ENCODE measurements around the gene ROCK2. TPM values are rescaled to one million over a fixed set of nuclear protein-coding genes. Genes with fewer than 3 reads are reported as not detected.

Gene ROCK2
- total RNA-seq, 2 donors from 2014 or later: 85.8 to 96.6 TPM

DNA sequence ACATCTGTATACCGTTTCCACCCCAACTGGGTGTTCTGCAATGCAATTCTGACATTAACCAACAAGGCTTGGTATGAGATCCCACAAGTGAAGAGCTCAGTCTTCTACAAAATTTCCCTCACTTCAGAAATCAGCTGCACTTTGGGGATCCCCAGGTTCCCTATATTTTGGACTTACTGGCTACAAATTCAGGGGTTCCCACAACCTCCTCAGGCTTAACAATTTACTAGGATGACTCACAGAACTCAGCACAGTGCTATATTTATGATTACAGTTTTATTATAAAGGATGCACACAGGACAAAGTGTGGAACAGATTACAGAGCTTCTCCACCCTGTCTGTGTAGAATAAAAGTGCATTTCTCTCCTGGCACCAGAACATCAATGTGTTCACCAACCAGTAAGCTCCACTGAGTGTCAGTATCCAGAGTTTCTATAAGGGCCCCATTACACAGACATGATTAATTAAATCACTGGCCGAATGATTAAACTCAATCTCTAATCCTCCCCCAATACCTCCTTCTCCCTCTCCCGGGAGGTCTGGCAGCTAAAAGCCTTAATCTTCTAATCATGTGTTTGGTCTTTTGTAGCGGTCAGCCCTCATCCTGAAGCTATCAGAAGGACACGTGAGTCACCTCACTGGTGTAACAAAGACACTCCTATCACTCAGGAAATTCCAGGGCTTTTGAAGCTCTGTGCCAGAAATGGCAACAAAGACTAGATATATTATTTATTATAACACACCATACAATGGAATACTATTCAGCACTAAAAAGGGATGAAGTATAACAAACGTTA, 104.6 kb downstream of the ROCK2 start:
- DNase-seq (ENCODE audit: low spot score): no peak
- peaks cover 3 to 15% of the 10 kb centered on the region in 2 donors for H3K4me1 ChIP-seq (ENCODE audit: control insufficient read depth in 1 of 2, low read depth in 2 of 2)
- TF ChIP-seq, protein P1, sequence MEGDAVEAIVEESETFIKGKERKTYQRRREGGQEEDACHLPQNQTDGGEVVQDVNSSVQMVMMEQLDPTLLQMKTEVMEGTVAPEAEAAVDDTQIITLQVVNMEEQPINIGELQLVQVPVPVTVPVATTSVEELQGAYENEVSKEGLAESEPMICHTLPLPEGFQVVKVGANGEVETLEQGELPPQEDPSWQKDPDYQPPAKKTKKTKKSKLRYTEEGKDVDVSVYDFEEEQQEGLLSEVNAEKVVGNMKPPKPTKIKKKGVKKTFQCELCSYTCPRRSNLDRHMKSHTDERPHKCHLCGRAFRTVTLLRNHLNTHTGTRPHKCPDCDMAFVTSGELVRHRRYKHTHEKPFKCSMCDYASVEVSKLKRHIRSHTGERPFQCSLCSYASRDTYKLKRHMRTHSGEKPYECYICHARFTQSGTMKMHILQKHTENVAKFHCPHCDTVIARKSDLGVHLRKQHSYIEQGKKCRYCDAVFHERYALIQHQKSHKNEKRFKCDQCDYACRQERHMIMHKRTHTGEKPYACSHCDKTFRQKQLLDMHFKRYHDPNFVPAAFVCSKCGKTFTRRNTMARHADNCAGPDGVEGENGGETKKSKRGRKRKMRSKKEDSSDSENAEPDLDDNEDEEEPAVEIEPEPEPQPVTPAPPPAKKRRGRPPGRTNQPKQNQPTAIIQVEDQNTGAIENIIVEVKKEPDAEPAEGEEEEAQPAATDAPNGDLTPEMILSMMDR (IDR thresholded peaks at IDR 0.05): no peak
- no peaks in the 10 kb centered on the region for H3K36me3 ChIP-seq
- no peaks in the 10 kb centered on the region for H3K9me3 ChIP-seq
- no peak overlapping the region for H3K27ac ChIP-seq
- no peak for ATAC-seq (ENCODE audit: insufficient number of reproducible peaks, low FRiP score, low read depth)
- no peaks in the 10 kb centered on the region for H3K27me3 ChIP-seq (replicated peaks; ENCODE audit: insufficient read depth)
- H3K4me3 ChIP-seq: no peak overlapping the region

DNA sequence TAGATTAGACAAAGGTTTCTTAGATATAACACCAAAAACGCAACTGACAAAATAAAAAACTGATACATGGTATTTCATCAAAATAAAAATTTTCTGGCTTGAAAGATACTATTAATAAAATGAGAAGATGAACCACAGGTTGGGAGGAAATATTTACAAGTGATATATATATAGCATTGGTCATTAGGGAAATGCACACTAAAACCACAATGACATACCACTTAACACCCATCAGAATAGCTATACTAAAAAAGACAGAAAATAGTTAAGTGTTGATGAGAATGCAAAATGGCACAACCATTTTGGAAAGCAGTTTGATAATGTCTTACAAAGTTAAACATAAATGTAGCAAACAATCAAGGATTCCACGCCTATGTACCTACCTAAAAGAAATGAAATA, 105.3 kb downstream of the ROCK2 start:
- Histone ChIP-seq H3K27me3 (replicated peaks; ENCODE audit: insufficient read depth) (no peaks in the 10 kb centered on the region), H3K36me3 (no peaks in the 10 kb centered on the region), H3K9me3 (no peaks in the 10 kb centered on the region), H3K4me3 (no peak overlapping the region), H3K4me1 (ENCODE audit: control insufficient read depth in 1 of 2, low read depth in 2 of 2) (peaks cover 3 to 16% of the 10 kb centered on the region in 2 donors), H3K27ac (no peak overlapping the region)
- no peak for DNase-seq (ENCODE audit: low spot score)
- no peak for ATAC-seq (ENCODE audit: insufficient number of reproducible peaks, low FRiP score, low read depth)
- TF ChIP-seq, protein P1 (IDR thresholded peaks at IDR 0.05): no peak

DNA sequence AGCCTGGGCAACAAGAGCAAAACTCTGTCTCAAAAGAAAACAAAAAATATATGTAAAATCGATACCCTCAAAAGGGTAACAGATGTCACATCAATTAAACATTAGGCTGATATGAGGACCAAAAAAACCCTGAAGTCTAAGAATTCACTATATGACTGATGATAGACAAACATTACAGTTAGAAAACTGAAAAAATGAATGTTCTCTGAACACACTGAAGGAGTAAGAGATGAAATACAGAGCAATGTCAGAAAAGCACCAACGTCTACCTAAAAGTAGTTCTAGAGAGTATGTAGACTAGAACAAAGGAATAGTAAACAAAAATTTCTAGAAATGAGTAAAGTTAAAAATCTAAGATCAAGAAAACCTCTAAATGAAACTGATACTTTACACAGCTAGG, 107.3 kb downstream of the ROCK2 start:
- TF ChIP-seq, protein P1 (IDR thresholded peaks at IDR 0.05): no peak
- Histone ChIP-seq H3K27me3 (replicated peaks; ENCODE audit: insufficient read depth) (no peaks in the 10 kb centered on the region), H3K36me3 (no peaks in the 10 kb centered on the region), H3K27ac (no peak overlapping the region), H3K4me3 (no peak overlapping the region), H3K9me3 (no peaks in the 10 kb centered on the region), H3K4me1 (ENCODE audit: control insufficient read depth in 1 of 2, low read depth in 2 of 2) (peaks cover 3 to 14% of the 10 kb centered on the region in 2 donors)
- ATAC-seq (ENCODE audit: insufficient number of reproducible peaks, low FRiP score, low read depth) (no peak), DNase-seq (ENCODE audit: low spot score) (no peak)

DNA sequence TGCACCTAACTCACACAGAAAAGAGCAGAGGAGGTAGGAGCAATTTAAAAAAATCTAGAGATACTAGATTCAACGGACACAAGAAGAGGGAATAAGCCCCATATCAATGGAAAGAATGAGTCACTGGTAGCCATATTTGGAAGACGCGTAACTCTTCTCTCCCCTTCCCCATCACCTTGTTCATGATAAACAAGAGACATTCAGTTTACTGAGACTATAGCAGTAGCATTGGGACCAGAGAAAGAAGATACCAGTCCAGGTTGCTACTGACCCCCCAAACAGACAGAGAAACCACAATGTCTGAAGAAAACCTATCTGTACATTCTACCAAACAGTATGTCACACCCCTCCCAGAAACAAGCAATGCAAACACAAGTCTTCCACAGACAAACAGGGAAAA, 108.1 kb downstream of the ROCK2 start:
- Histone ChIP-seq H3K27ac (no peak overlapping the region), H3K4me1 (ENCODE audit: control insufficient read depth in 1 of 2, low read depth in 2 of 2) (peaks cover 3 to 14% of the 10 kb centered on the region in 2 donors), H3K36me3 (no peaks in the 10 kb centered on the region), H3K9me3 (no peaks in the 10 kb centered on the region), H3K4me3 (no peak overlapping the region), H3K27me3 (replicated peaks; ENCODE audit: insufficient read depth) (no peaks in the 10 kb centered on the region)
- ATAC-seq (ENCODE audit: insufficient number of reproducible peaks, low FRiP score, low read depth): no peak
- no peak for DNase-seq (ENCODE audit: low spot score)
- TF ChIP-seq, protein P1 (IDR thresholded peaks at IDR 0.05): no peak

DNA sequence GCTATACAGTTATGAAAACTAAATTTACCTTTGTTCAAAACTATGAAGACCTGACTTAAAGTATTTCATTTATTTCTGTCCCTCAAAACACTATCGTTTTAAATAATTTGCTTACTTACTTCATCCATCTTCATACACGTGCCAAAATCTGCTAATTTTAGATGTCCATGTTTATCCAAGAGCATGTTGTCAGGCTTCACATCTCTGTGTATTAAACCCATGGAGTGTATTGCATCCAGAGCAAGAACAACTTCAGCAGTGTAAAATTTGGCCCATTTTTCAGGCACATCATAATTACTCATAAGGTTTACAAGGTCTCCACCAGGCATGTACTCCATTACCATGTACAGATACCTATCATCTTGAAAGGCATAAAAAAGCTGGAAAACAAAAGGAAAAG, 108.9 kb downstream of the ROCK2 start:
- no peaks in the 10 kb centered on the region for H3K27me3 ChIP-seq (replicated peaks; ENCODE audit: insufficient read depth)
- H3K4me3 ChIP-seq: no peak overlapping the region
- peaks cover 3 to 14% of the 10 kb centered on the region in 2 donors for H3K4me1 ChIP-seq (ENCODE audit: control insufficient read depth in 1 of 2, low read depth in 2 of 2)
- H3K36me3 ChIP-seq: no peaks in the 10 kb centered on the region
- H3K9me3 ChIP-seq: no peaks in the 10 kb centered on the region
- H3K27ac ChIP-seq: no peak overlapping the region
- ATAC-seq (ENCODE audit: insufficient number of reproducible peaks, low FRiP score, low read depth) (no peak), DNase-seq (ENCODE audit: low spot score) (no peak)
- TF ChIP-seq, protein P1 (IDR thresholded peaks at IDR 0.05): no peak

Data from thoracic aorta (tissue), 2 donors.